ENCODE results near the gene FHIP1A. TPM values are rescaled to one million over a fixed set of nuclear protein-coding genes. Genes with fewer than 3 reads are reported as not detected.

FHIP1A gene
- polyA plus RNA-seq, 3 donors: 0.01 TPM; not detected in 2

DNA sequence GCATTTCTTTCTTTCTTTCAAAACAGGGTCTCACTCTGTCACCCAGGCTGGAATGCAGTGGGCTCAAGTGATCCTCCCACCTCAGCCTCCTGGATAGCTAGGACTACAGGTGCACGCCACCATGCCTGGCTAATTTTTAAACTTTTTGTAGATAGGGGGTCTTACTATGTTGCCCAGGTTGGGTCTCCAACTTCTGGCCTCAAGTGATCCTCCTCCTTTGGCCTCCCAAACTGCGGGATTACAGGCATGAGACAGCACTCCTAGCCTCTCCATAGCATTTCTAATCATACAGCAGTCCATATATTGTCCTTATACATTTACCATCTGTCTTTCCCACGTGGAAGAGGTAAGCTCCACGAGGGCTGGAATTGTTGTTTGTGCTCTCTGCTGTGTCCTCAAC, 2.0 kb upstream of the FHIP1A start:
- Histone ChIP-seq H3K4me3 (replicated peaks in 1 of 3; ENCODE audit: low read depth in 2 of 3, low read length in 3 of 3) (no peak overlapping the region), H3K4me1 (ENCODE audit: control insufficient read depth in 1 of 2, insufficient read depth in 2 of 2, low read length in 2 of 2) (peaks cover 39 to 42% of the 10 kb centered on the region in 2 donors), H3K27ac (ENCODE audit: low read depth in 1 of 2, low read length in 2 of 2) (no peak overlapping the region), H3K4me2 (replicated peaks; ENCODE audit: extremely low read depth, low read length, poor library complexity, severe bottlenecking) (no peak overlapping the region), H3K9me3 (replicated peaks in 1 of 2; ENCODE audit: control insufficient read depth in 1 of 2, insufficient read depth in 1 of 2, low read length in 2 of 2) (no peaks in the 10 kb centered on the region), H3K79me2 (ENCODE audit: insufficient read depth, low read length) (no peaks in the 10 kb centered on the region), H4K20me1 (ENCODE audit: insufficient read depth, low read length) (no peaks in the 10 kb centered on the region), H2AFZ (ENCODE audit: insufficient read depth, low read depth, low read length, poor library complexity, severe bottlenecking) (no peak overlapping the region), H3K36me3 (replicated peaks in 1 of 2; ENCODE audit: control insufficient read depth in 1 of 2, insufficient read depth in 2 of 2, low read length in 2 of 2) (no peaks in the 10 kb centered on the region), H3K9ac (ENCODE audit: insufficient read depth, low read length, poor library complexity, severe bottlenecking) (no peak overlapping the region), H3K27me3 (ENCODE audit: control insufficient read depth in 2 of 2, insufficient read depth in 2 of 2, low read length in 2 of 2) (peaks cover 20 to 32% of the 10 kb centered on the region in 2 donors)
- peaks cover 5 to 6% of the 10 kb centered on the region in 2 donors for H3K36me3 Mint-ChIP-seq
- 86% methylated on average over 1 of the region's 4 CpGs for WGBS (ENCODE audit: insufficient coverage)
- intact Hi-C loops (cut with micrococcal nuclease): no loop called here
- no peak overlapping the region for H3K4me3 Mint-ChIP-seq
- DNase-seq: no peak
- TF ChIP-seq, protein P1, sequence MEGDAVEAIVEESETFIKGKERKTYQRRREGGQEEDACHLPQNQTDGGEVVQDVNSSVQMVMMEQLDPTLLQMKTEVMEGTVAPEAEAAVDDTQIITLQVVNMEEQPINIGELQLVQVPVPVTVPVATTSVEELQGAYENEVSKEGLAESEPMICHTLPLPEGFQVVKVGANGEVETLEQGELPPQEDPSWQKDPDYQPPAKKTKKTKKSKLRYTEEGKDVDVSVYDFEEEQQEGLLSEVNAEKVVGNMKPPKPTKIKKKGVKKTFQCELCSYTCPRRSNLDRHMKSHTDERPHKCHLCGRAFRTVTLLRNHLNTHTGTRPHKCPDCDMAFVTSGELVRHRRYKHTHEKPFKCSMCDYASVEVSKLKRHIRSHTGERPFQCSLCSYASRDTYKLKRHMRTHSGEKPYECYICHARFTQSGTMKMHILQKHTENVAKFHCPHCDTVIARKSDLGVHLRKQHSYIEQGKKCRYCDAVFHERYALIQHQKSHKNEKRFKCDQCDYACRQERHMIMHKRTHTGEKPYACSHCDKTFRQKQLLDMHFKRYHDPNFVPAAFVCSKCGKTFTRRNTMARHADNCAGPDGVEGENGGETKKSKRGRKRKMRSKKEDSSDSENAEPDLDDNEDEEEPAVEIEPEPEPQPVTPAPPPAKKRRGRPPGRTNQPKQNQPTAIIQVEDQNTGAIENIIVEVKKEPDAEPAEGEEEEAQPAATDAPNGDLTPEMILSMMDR (IDR thresholded peaks at IDR 0.05): no peak
- H3K9me3 Mint-ChIP-seq: peaks cover 0 to 16% (median 7%) of the 10 kb centered on the region in 7 donors
- peaks cover 28 to 45% (median 42%) of the 10 kb centered on the region in 3 donors for H3K27me3 Mint-ChIP-seq (ENCODE audit: low read depth in 3 of 3)
- peaks cover 44% of the 10 kb centered on the region for H3K4me1 Mint-ChIP-seq
- peak overlapping the region in 1 of 7 donors; percentile 75 for H3K27ac Mint-ChIP-seq

GRCh38 chr4:151407466-151408379, 1.3 kb upstream of the FHIP1A start:
- no peaks in the 10 kb centered on the region for H3K9me3 ChIP-seq (replicated peaks in 1 of 2; ENCODE audit: control insufficient read depth in 1 of 2, insufficient read depth in 1 of 2, low read length in 2 of 2)
- H3K4me1 ChIP-seq (ENCODE audit: control insufficient read depth in 1 of 2, insufficient read depth in 2 of 2, low read length in 2 of 2): peaks cover 39 to 42% of the 10 kb centered on the region in 2 donors
- Mint-ChIP-seq H3K4me3 (peak overlapping the region; percentile 83 to 91), H3K27me3 (ENCODE audit: low read depth in 3 of 3) (peaks cover 30 to 49% (median 43%) of the 10 kb centered on the region in 3 donors), H3K36me3 (peaks cover 5 to 6% of the 10 kb centered on the region in 2 donors), H3K4me1 (peaks cover 44% of the 10 kb centered on the region), H3K9me3 (peaks cover 0 to 16% (median 7%) of the 10 kb centered on the region in 7 donors), H3K27ac (peak overlapping the region in 2 of 7 donors; percentile 43 to 70)
- peak overlapping the region in 2 of 3 experiments; percentile 40 to 66 for H3K4me3 ChIP-seq (replicated peaks in 1 of 3; ENCODE audit: low read depth in 2 of 3, low read length in 3 of 3)
- no peaks in the 10 kb centered on the region for H3K36me3 ChIP-seq (replicated peaks in 1 of 2; ENCODE audit: control insufficient read depth in 1 of 2, insufficient read depth in 2 of 2, low read length in 2 of 2)
- 13% methylated on average over 22 of the region's 29 CpGs for WGBS (ENCODE audit: insufficient coverage)
- intact Hi-C loops (cut with micrococcal nuclease): no loop called here
- H3K79me2 ChIP-seq (ENCODE audit: insufficient read depth, low read length): no peaks in the 10 kb centered on the region
- no peak overlapping the region for H3K9ac ChIP-seq (ENCODE audit: insufficient read depth, low read length, poor library complexity, severe bottlenecking)
- no peaks in the 10 kb centered on the region for H4K20me1 ChIP-seq (ENCODE audit: insufficient read depth, low read length)
- H2AFZ ChIP-seq (ENCODE audit: insufficient read depth, low read depth, low read length, poor library complexity, severe bottlenecking): peak overlapping the region; percentile 61
- peak overlapping the region; percentile 75 for H3K4me2 ChIP-seq (replicated peaks; ENCODE audit: extremely low read depth, low read length, poor library complexity, severe bottlenecking)
- DNase-seq: peak; percentile 55 to 63 (median 63)
- H3K27me3 ChIP-seq (ENCODE audit: control insufficient read depth in 2 of 2, insufficient read depth in 2 of 2, low read length in 2 of 2): peaks cover 20 to 32% of the 10 kb centered on the region in 2 donors
- H3K27ac ChIP-seq (ENCODE audit: low read depth in 1 of 2, low read length in 2 of 2): no peak overlapping the region
- TF ChIP-seq, protein P1 (IDR thresholded peaks at IDR 0.05): no peak
